ENCODE data around the gene HTN1. TPM values are rescaled to one million over a fixed set of nuclear protein-coding genes. Genes with fewer than 3 reads are reported as not detected.
"Not testable (repeated sequence)": the region's sequence is repeated elsewhere in the genome, so short reads cannot be mapped to it uniquely, and the experiment has no call there.

Gene HTN1
- polyA plus RNA-seq, 1 donor from 2014 or later: not detected

DNA sequence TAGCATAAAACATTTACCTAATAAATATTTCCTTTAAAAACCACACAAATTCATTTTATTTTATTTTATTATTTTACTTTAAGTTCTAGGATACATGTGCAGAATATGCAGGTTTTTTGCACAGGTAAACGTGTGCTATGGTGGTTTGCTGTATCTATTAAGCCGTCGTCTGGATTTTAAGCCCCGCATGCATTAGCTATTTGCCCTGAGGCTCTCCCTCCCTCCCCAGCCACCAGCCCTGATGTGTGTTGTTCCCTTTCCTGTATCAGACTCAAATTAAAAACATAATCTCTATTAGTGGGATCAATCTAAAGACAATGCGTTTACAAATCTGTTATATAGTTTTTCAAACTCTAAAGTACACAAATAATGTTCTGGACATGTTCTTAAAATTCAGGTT lies 23.2 kb upstream of the HTN1 start:
- no peaks in the 10 kb centered on the region for H3K79me2 ChIP-seq (replicated peaks; ENCODE audit: insufficient read depth, low read length)
- no peaks in the 10 kb centered on the region for H4K20me1 ChIP-seq (ENCODE audit: insufficient read depth)
- no peaks in the 10 kb centered on the region for H3K9me2 ChIP-seq (ENCODE audit: insufficient read depth, low read length)
- no peaks in the 10 kb centered on the region for H3K27me3 ChIP-seq (ENCODE audit: insufficient read depth, low read depth, low read length)
- no peaks in the 10 kb centered on the region for H3F3A ChIP-seq (ENCODE audit: insufficient read depth, low read length, poor library complexity, severe bottlenecking)
- no peaks in the 10 kb centered on the region for H3K36me3 ChIP-seq (ENCODE audit: insufficient read depth, low read length)
- H3K4me3 ChIP-seq (ENCODE audit: low read length): no peak overlapping the region
- H3K9ac ChIP-seq (ENCODE audit: low read length): no peak overlapping the region
- no peak overlapping the region for H3K4me2 ChIP-seq (ENCODE audit: low read length)
- no peaks in the 10 kb centered on the region for H3K9me3 ChIP-seq (ENCODE audit: low read length)
- H3K27ac ChIP-seq (ENCODE audit: low read length): no peak overlapping the region
- no peak overlapping the region for H2AFZ ChIP-seq (ENCODE audit: low read depth, low read length)
- TF ChIP-seq EP300 (conservative IDR thresholded peaks at IDR 0.05; ENCODE audit: poor library complexity, severe bottlenecking): no peak
- no peak for TF ChIP-seq TAF1 (IDR thresholded peaks at IDR 0.05; ENCODE audit: low read depth)
- no peak for TF ChIP-seq POLR2AphosphoS5 (IDR thresholded peaks at IDR 0.05)
- no peak for TF ChIP-seq SMC3 (conservative IDR thresholded peaks at IDR 0.05; ENCODE audit: poor library complexity)
- TF ChIP-seq MXI1 (conservative IDR thresholded peaks at IDR 0.05; ENCODE audit: poor library complexity, severe bottlenecking): no peak
- TF ChIP-seq RAD21 (conservative IDR thresholded peaks at IDR 0.05): no peak
- TF ChIP-seq, protein P1, sequence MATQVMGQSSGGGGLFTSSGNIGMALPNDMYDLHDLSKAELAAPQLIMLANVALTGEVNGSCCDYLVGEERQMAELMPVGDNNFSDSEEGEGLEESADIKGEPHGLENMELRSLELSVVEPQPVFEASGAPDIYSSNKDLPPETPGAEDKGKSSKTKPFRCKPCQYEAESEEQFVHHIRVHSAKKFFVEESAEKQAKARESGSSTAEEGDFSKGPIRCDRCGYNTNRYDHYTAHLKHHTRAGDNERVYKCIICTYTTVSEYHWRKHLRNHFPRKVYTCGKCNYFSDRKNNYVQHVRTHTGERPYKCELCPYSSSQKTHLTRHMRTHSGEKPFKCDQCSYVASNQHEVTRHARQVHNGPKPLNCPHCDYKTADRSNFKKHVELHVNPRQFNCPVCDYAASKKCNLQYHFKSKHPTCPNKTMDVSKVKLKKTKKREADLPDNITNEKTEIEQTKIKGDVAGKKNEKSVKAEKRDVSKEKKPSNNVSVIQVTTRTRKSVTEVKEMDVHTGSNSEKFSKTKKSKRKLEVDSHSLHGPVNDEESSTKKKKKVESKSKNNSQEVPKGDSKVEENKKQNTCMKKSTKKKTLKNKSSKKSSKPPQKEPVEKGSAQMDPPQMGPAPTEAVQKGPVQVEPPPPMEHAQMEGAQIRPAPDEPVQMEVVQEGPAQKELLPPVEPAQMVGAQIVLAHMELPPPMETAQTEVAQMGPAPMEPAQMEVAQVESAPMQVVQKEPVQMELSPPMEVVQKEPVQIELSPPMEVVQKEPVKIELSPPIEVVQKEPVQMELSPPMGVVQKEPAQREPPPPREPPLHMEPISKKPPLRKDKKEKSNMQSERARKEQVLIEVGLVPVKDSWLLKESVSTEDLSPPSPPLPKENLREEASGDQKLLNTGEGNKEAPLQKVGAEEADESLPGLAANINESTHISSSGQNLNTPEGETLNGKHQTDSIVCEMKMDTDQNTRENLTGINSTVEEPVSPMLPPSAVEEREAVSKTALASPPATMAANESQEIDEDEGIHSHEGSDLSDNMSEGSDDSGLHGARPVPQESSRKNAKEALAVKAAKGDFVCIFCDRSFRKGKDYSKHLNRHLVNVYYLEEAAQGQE (IDR thresholded peaks at IDR 0.05; ENCODE audit: borderline replicate concordance): no peak
- TF ChIP-seq EZH2 (IDR thresholded peaks at IDR 0.05; ENCODE audit: borderline replicate concordance, insufficient read depth, low read length, poor library complexity, severe bottlenecking): no peak
- TF ChIP-seq, protein P2, sequence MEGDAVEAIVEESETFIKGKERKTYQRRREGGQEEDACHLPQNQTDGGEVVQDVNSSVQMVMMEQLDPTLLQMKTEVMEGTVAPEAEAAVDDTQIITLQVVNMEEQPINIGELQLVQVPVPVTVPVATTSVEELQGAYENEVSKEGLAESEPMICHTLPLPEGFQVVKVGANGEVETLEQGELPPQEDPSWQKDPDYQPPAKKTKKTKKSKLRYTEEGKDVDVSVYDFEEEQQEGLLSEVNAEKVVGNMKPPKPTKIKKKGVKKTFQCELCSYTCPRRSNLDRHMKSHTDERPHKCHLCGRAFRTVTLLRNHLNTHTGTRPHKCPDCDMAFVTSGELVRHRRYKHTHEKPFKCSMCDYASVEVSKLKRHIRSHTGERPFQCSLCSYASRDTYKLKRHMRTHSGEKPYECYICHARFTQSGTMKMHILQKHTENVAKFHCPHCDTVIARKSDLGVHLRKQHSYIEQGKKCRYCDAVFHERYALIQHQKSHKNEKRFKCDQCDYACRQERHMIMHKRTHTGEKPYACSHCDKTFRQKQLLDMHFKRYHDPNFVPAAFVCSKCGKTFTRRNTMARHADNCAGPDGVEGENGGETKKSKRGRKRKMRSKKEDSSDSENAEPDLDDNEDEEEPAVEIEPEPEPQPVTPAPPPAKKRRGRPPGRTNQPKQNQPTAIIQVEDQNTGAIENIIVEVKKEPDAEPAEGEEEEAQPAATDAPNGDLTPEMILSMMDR (IDR thresholded peaks at IDR 0.05; ENCODE audit: poor library complexity, severe bottlenecking): no peak

DNA sequence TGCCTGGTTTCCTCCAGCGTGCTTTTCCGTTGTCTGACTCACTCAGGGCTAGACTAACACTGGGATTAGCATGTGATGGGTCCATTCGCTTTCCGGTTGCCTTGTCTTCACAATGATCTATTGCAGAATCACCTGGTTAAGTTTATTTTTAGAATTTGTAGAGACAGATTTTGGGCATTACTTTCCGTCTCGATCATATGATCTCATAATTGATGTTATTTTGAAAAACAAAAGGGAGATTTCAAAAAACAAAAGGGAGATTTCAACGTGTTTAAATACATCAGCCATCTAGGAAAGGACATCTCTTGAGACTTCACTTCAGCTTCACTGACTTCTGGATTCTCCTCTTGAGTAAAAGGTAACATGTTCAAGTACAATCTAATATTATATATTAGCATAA lies 22.1 kb upstream of the HTN1 start, which contains the start of gene HTN3:
Gene HTN3 (plus strand): TSS at position 301 of the 400 bp plus-strand sequence. CDS start 2,282 bp downstream, outside the sequence.
- H3K79me2 ChIP-seq (replicated peaks; ENCODE audit: insufficient read depth, low read length); H4K20me1 ChIP-seq (ENCODE audit: insufficient read depth); H2AFZ ChIP-seq (ENCODE audit: low read depth, low read length); H3K9ac ChIP-seq (ENCODE audit: low read length); H3K27ac ChIP-seq (ENCODE audit: low read length); H3K4me3 ChIP-seq (ENCODE audit: low read length); H3K4me2 ChIP-seq (ENCODE audit: low read length); H3K36me3 ChIP-seq (ENCODE audit: insufficient read depth, low read length); H3F3A ChIP-seq (ENCODE audit: insufficient read depth, low read length, poor library complexity, severe bottlenecking); H3K9me3 ChIP-seq (ENCODE audit: low read length); H3K27me3 ChIP-seq (ENCODE audit: insufficient read depth, low read depth, low read length); H3K9me2 ChIP-seq (ENCODE audit: insufficient read depth, low read length): not testable (repeated sequence)

DNA sequence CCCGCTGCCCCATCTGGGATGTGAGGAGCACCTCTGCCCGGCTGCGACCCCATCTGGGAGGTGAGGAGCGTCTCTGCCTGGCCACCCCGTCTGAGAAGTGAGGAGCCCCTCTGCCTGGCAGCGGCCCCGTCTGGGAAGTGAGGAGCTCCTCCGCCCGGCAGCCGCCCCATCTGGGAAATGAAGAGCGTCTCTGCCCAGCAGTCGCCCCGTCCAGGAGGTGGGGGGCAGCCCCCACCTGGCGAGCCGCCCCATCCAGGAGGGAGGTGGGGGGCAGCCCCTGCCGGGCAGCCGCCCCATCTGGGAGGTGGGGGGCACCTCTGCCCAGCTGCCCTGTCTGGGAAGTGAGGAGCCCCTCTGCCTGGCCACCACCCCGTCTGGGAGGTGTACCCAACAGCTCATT lies 12.7 kb upstream of the HTN1 start:
- H3K27ac ChIP-seq (ENCODE audit: low read length); H4K20me1 ChIP-seq (ENCODE audit: insufficient read depth); H3K79me2 ChIP-seq (replicated peaks; ENCODE audit: insufficient read depth, low read length); H3K4me2 ChIP-seq (ENCODE audit: low read length); H3K9me3 ChIP-seq (ENCODE audit: low read length); H2AFZ ChIP-seq (ENCODE audit: low read depth, low read length); H3K4me3 ChIP-seq (ENCODE audit: low read length); H3K9me2 ChIP-seq (ENCODE audit: insufficient read depth, low read length); H3K27me3 ChIP-seq (ENCODE audit: insufficient read depth, low read depth, low read length); H3K36me3 ChIP-seq (ENCODE audit: insufficient read depth, low read length); H3K9ac ChIP-seq (ENCODE audit: low read length); H3F3A ChIP-seq (ENCODE audit: insufficient read depth, low read length, poor library complexity, severe bottlenecking): not testable (repeated sequence)

DNA sequence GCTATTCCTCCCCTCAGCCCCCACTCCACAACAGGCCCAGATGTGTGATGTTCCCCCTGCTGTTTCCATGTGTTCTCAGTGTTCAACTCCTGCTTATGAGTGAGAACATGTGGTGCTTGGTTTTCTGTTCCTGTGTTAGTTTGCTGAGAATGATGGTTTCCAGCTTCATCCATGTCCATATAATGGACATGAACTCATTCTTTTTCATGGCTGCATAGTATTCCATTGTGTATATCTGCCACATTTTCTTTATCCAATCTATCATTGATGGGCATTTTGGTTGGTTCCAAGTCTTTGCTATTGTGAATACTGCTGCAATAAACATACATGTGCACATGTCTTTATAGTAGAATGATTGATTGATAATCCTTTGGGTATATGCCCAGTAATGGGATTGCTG lies 10.3 kb upstream of the HTN1 start:
- H3K79me2 ChIP-seq (replicated peaks; ENCODE audit: insufficient read depth, low read length): not testable (repeated sequence)

More for the DNA sequence above, 10.3 kb upstream of the HTN1 start:
- not testable (repeated sequence) for H3K27ac ChIP-seq (ENCODE audit: low read length); H3K4me3 ChIP-seq (ENCODE audit: low read length); H3K4me2 ChIP-seq (ENCODE audit: low read length); H3K9me2 ChIP-seq (ENCODE audit: insufficient read depth, low read length); H3F3A ChIP-seq (ENCODE audit: insufficient read depth, low read length, poor library complexity, severe bottlenecking); H4K20me1 ChIP-seq (ENCODE audit: insufficient read depth); H3K9me3 ChIP-seq (ENCODE audit: low read length); H3K27me3 ChIP-seq (ENCODE audit: insufficient read depth, low read depth, low read length); H3K9ac ChIP-seq (ENCODE audit: low read length); H3K36me3 ChIP-seq (ENCODE audit: insufficient read depth, low read length); H2AFZ ChIP-seq (ENCODE audit: low read depth, low read length)

Data from neural cell (in vitro differentiated cells).